Lower leg skin (tissue), 3 donors: ENCODE results near the gene FASTK.

Source experiments
- POLR2A ChIP-seq, 2 donors: fragments of 450-650 bp; IDR thresholded peaks; one replicate each; pipeline ENCODE4 v1.6.1; 2016 to 2017; ENCODE audit warnings: antibody characterized with exemption in 2 of 2, mild to moderate bottlenecking in 1 of 2, moderate library complexity in 1 of 2
- TF ChIP-seq, protein P1 (sequence below), 3 donors: fragments of 450-650 bp; IDR thresholded peaks; one replicate each; pipeline ENCODE4 v1.5.1; 2016; ENCODE audit warnings: antibody characterized with exemption in 3 of 3, mild to moderate bottlenecking in 3 of 3, moderate library complexity in 2 of 3

DNA sequence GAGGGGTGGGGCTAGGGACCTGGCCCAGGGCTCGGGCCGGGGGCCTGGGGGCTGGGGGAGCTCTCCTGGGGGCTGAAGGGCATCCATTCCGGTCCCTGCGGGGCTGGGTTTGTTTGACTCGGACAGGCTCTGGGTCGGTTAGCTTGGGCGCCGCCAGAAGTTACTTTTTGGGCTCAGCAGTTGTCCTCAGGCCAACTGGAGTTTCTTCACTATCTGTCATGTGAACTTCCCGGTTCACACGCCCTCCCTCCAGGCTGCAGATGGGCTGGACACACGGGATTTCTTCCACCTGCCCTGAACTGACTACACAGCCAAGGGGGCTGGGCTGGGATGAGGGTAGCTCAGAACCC lies 17.4 kb downstream of the FASTK start:
- TF ChIP-seq, protein P1, sequence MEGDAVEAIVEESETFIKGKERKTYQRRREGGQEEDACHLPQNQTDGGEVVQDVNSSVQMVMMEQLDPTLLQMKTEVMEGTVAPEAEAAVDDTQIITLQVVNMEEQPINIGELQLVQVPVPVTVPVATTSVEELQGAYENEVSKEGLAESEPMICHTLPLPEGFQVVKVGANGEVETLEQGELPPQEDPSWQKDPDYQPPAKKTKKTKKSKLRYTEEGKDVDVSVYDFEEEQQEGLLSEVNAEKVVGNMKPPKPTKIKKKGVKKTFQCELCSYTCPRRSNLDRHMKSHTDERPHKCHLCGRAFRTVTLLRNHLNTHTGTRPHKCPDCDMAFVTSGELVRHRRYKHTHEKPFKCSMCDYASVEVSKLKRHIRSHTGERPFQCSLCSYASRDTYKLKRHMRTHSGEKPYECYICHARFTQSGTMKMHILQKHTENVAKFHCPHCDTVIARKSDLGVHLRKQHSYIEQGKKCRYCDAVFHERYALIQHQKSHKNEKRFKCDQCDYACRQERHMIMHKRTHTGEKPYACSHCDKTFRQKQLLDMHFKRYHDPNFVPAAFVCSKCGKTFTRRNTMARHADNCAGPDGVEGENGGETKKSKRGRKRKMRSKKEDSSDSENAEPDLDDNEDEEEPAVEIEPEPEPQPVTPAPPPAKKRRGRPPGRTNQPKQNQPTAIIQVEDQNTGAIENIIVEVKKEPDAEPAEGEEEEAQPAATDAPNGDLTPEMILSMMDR (IDR thresholded peaks at IDR 0.05), result no peak
- TF ChIP-seq POLR2A (IDR thresholded peaks at IDR 0.05), result no peak
